ENCODE results near the gene PALD1. TPM values are rescaled to one million over a fixed set of nuclear protein-coding genes. Genes with fewer than 3 reads are reported as not detected.

PALD1 gene
- total and polyA plus RNA-seq, 8 donors, result 10.1 to 34.5 (median 24.1) TPM

GRCh38 chr10:70477661-70478162, 855 bp upstream of the PALD1 start:
- Histone ChIP-seq H3K27me3 (peaks cover 3 to 36% of the 10 kb centered on the region in 2 donors), H3K36me3 (no peaks in the 10 kb centered on the region), H3K9me3 (no peaks in the 10 kb centered on the region), H3K4me1 (peaks cover 0 to 42% of the 10 kb centered on the region in 2 donors), H3K27ac (peak overlapping the region in 1 of 2 donors; percentile 73), H3K4me3 (peak overlapping the region; percentile 35 to 52)
- DNase-seq (no peak), ATAC-seq (peak; percentile 32)
- TF ChIP-seq, protein P1, sequence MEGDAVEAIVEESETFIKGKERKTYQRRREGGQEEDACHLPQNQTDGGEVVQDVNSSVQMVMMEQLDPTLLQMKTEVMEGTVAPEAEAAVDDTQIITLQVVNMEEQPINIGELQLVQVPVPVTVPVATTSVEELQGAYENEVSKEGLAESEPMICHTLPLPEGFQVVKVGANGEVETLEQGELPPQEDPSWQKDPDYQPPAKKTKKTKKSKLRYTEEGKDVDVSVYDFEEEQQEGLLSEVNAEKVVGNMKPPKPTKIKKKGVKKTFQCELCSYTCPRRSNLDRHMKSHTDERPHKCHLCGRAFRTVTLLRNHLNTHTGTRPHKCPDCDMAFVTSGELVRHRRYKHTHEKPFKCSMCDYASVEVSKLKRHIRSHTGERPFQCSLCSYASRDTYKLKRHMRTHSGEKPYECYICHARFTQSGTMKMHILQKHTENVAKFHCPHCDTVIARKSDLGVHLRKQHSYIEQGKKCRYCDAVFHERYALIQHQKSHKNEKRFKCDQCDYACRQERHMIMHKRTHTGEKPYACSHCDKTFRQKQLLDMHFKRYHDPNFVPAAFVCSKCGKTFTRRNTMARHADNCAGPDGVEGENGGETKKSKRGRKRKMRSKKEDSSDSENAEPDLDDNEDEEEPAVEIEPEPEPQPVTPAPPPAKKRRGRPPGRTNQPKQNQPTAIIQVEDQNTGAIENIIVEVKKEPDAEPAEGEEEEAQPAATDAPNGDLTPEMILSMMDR (IDR thresholded peaks at IDR 0.05), result no peak
- intact Hi-C loops (cut with DNase I), result no loop called here

GRCh38 chr10:70479165-70479581, 606 bp downstream of the PALD1 start:
- ATAC-seq (no peak), DNase-seq (no peak)
- Histone ChIP-seq H3K4me1 (peaks cover 0 to 54% of the 10 kb centered on the region in 2 donors), H3K27ac (peak overlapping the region; percentile 48 to 73), H3K4me3 (peak overlapping the region; percentile 35 to 52), H3K9me3 (no peaks in the 10 kb centered on the region), H3K36me3 (no peaks in the 10 kb centered on the region), H3K27me3 (peaks cover 3 to 36% of the 10 kb centered on the region in 2 donors)
- TF ChIP-seq, protein P1 (IDR thresholded peaks at IDR 0.05), result no peak
- intact Hi-C loops (cut with DNase I), result no loop called here

DNA sequence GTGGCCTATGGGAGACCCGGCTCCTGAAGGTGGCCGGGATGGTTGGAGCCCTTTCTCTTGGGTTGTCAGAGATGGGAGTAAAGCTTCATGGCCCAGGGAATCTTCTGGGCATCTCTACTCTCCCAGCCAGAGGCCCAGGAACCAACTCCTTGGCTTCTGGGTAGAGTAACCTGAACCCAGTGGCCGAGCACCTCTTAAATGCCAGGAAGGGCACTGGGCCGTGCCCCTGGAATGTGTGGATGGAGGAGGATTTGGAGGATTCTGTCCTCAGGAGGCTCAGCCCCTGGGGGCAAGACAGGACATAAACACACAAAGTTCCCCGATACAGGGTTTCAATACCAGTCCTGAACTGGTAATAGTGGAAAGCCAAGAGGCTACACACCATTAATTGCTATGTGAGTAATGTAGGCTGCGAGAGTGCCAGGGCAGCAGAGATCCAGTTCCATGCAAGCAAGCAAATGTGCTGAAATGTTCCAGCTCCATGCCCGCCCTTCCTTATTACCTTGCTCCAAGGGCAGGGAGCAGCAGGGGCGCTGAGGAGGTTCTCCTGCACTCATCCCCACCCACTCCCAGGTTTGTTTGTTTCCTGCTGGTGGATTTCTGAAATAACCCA, 1.2 kb downstream of the PALD1 start:
- H3K36me3 ChIP-seq, result no peaks in the 10 kb centered on the region
- intact Hi-C loops (cut with DNase I), result no loop called here
- H3K9me3 ChIP-seq, result no peaks in the 10 kb centered on the region
- peaks cover 0 to 55% of the 10 kb centered on the region in 2 donors for H3K4me1 ChIP-seq
- H3K27ac ChIP-seq, result peak overlapping the region; percentile 48 to 73
- TF ChIP-seq, protein P1 (IDR thresholded peaks at IDR 0.05), result no peak
- DNase-seq (no peak), ATAC-seq (no peak)
- peaks cover 3 to 36% of the 10 kb centered on the region in 2 donors for H3K27me3 ChIP-seq
- peak overlapping the region in 1 of 2 donors; percentile 52 for H3K4me3 ChIP-seq

- Histone ChIP-seq H3K27ac (peak overlapping the region in 1 of 2 donors; percentile 73), H3K27me3 (peaks cover 3 to 36% of the 10 kb centered on the region in 2 donors), H3K4me1 (peaks cover 0 to 55% of the 10 kb centered on the region in 2 donors), H3K4me3 (peak overlapping the region in 1 of 2 donors; percentile 52), H3K9me3 (no peaks in the 10 kb centered on the region), H3K36me3 (no peaks in the 10 kb centered on the region)
- no peak for DNase-seq
- TF ChIP-seq, protein P1 (IDR thresholded peaks at IDR 0.05), result no peak
- no peak for ATAC-seq
- intact Hi-C loops (cut with DNase I), result no loop called here
Observed at GRCh38 chr10:70480239-70480861, 1.8 kb downstream of the PALD1 start.

DNA sequence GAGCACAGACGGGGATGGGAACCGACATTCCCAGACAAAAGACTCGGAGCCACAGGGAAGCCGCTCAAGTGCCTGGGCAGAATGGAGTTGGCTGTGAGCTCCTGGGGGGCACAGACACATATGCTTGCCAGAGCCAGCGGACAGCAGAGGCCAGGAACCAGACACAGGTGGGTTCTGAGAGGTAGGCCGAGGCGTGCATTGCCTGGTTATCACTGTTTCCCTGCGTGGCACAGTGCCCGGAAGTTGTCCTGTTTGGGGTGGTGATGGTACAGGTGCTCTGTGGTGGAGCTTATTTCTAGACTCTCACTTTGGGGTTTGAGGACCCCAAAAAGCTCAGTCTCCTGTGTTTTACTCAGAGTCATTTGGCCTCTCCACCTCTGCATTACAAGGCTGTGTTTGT, 2.5 kb downstream of the PALD1 start:
- H3K4me3 ChIP-seq, result peak overlapping the region in 1 of 2 donors; percentile 52

More for the DNA sequence above, 2.5 kb downstream of the PALD1 start:
- peaks cover 0 to 55% of the 10 kb centered on the region in 2 donors for H3K4me1 ChIP-seq
- intact Hi-C loops (cut with DNase I), result no loop called here
- DNase-seq (no peak), ATAC-seq (no peak)
- TF ChIP-seq, protein P1 (IDR thresholded peaks at IDR 0.05), result no peak
- H3K27ac ChIP-seq, result peak overlapping the region in 1 of 2 donors; percentile 0
- H3K9me3 ChIP-seq, result no peaks in the 10 kb centered on the region
- H3K27me3 ChIP-seq, result peaks cover 3 to 36% of the 10 kb centered on the region in 2 donors
- no peaks in the 10 kb centered on the region for H3K36me3 ChIP-seq

All from left lung (tissue), 10 donors.